ENCODE measurements around the gene FAM120B.

FAM120B gene, protein sequence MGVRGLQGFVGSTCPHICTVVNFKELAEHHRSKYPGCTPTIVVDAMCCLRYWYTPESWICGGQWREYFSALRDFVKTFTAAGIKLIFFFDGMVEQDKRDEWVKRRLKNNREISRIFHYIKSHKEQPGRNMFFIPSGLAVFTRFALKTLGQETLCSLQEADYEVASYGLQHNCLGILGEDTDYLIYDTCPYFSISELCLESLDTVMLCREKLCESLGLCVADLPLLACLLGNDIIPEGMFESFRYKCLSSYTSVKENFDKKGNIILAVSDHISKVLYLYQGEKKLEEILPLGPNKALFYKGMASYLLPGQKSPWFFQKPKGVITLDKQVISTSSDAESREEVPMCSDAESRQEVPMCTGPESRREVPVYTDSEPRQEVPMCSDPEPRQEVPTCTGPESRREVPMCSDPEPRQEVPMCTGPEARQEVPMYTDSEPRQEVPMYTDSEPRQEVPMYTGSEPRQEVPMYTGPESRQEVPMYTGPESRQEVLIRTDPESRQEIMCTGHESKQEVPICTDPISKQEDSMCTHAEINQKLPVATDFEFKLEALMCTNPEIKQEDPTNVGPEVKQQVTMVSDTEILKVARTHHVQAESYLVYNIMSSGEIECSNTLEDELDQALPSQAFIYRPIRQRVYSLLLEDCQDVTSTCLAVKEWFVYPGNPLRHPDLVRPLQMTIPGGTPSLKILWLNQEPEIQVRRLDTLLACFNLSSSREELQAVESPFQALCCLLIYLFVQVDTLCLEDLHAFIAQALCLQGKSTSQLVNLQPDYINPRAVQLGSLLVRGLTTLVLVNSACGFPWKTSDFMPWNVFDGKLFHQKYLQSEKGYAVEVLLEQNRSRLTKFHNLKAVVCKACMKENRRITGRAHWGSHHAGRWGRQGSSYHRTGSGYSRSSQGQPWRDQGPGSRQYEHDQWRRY

DNA sequence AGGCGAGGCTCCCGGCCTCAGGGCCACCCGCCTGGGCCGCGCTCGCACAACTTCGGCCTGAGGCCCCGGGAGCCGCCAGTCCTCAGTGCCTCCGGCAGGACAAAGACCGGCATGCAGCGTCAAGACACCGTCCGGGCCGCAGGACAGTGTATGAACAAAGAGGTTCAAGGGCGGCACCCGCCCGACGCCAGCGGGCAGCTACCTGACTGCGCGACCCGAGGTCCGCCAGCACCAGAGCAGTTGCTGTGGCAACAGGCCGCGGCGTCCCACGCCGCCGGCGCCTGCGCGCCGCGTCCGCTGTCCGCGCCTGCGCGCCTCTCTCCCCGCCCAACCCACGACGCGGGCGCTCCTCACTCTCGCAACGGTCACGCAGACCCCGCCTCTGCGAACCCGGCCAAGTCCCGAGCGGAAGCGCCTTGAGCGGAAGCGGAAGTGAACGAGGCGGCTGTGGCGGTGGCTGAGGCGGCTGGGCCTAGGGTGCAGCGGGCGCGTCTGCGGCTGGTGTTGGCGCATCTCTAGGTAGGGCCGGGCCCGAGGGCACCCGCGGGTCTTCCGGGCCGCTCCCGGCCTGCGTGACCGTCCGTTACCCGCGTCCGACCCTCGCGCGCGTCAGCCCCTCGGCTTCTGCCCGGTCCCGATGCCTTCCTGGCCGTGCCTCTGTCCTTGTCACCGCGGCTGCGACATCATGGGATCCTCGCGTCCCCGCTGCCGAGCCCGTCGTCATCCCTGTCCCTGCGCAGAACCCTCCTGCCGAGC lies at the start of gene FAM120B:
FAM120B (plus strand) TSS at position 435 of the 756 bp plus-strand sequence. CDS start 10,633 bp downstream, outside the sequence.
- peak within 1 kb of the TSS; percentile 89 for H3K4me3 ChIP-seq (ENCODE audit: control insufficient read depth, low read depth, low read length)
- DNase-seq (ENCODE audit: low read depth): peak; percentile 71
- TF ChIP-seq, protein P1, sequence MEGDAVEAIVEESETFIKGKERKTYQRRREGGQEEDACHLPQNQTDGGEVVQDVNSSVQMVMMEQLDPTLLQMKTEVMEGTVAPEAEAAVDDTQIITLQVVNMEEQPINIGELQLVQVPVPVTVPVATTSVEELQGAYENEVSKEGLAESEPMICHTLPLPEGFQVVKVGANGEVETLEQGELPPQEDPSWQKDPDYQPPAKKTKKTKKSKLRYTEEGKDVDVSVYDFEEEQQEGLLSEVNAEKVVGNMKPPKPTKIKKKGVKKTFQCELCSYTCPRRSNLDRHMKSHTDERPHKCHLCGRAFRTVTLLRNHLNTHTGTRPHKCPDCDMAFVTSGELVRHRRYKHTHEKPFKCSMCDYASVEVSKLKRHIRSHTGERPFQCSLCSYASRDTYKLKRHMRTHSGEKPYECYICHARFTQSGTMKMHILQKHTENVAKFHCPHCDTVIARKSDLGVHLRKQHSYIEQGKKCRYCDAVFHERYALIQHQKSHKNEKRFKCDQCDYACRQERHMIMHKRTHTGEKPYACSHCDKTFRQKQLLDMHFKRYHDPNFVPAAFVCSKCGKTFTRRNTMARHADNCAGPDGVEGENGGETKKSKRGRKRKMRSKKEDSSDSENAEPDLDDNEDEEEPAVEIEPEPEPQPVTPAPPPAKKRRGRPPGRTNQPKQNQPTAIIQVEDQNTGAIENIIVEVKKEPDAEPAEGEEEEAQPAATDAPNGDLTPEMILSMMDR (IDR thresholded peaks at IDR 0.05; ENCODE audit: control insufficient read depth, insufficient read depth, low read depth, low read length, missing control alignments): no peak

DNA sequence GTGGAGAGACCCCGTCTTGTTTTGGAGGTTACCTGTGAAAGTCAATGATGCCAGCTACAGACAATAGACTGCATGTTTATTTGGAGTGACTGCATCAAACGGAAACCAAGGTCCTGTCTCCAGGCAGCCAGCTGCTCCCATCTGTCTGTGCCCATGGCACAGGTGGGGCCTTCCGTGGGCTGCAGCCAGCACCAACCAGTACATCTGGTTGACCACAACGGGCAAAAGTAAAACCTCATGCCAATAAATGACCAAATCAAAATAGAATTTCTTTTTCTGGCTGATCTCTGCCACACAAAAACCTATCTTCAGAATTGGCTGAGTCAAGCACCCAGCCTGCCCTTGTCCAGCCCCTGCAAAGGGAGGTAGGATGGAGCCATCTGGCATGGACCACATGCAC lies 49.2 kb upstream of the FAM120B start:
- TF ChIP-seq, protein P1 (IDR thresholded peaks at IDR 0.05; ENCODE audit: control insufficient read depth, insufficient read depth, low read depth, low read length, missing control alignments): no peak
- H3K4me3 ChIP-seq (ENCODE audit: control insufficient read depth, low read depth, low read length): no peak overlapping the region
- DNase-seq (ENCODE audit: low read depth): no peak

DNA sequence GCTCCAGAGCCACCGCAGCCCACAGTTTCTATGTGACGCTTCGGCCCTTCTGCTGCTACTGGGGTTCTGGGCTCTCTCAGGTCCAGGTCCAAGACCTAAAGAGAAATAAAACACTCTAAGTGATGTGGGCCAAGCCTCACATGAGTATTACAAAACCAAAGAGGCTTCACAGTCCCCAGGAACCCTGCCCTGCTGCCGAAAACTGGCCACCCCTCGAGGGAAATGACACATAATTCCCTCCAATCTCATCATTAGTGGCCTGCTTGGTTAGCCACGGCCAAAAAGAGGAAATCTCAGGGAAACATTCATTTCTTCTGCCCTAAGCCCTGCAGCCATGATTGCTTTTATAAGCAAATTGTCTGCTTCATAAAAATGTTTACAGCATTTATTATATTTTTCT lies 48.2 kb upstream of the FAM120B start:
- H3K4me3 ChIP-seq (ENCODE audit: control insufficient read depth, low read depth, low read length): no peak overlapping the region
- TF ChIP-seq, protein P1 (IDR thresholded peaks at IDR 0.05; ENCODE audit: control insufficient read depth, insufficient read depth, low read depth, low read length, missing control alignments): no peak
- DNase-seq (ENCODE audit: low read depth): no peak

DNA sequence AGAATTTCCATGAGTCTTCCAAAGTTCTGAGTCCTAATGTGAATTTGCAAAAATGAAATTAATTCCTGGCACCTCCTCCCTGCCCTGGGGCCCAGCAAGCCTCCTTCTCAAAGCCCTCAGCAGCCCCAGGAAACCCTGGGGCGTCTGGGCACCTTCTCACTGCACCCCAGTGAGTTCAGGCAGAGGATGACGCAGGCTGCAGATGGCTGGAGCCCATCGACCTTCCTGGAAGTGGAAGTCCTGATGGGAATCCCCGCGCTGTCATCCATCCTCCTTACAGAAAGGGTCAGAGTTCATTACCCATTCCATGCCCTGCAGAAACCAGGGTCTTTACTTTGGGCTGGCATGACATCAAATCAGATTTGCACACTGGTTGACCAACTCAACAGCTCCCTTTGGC lies 47.3 kb upstream of the FAM120B start:
- no peak for DNase-seq (ENCODE audit: low read depth)
- TF ChIP-seq, protein P1 (IDR thresholded peaks at IDR 0.05; ENCODE audit: control insufficient read depth, insufficient read depth, low read depth, low read length, missing control alignments): no peak
- no peak overlapping the region for H3K4me3 ChIP-seq (ENCODE audit: control insufficient read depth, low read depth, low read length)

DNA sequence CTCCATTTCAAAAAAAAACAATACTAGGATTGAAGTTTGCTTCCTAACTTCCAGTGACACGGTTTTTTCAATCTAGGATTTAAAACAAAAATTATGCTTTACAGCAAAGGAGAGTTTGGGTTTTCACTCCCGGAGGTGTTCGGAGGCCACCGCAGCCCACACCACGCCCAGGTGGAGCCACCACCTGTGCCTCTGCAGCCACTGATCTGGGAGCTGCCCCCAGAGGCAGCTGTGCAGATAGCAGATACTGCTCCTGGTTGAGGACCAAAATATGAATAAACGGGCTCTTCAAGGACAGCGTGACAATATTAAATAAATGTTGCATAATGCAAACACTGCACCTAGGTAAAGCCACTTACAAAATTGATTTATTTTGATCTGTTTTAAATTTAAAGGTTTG lies 45.9 kb upstream of the FAM120B start:
- TF ChIP-seq, protein P1 (IDR thresholded peaks at IDR 0.05; ENCODE audit: control insufficient read depth, insufficient read depth, low read depth, low read length, missing control alignments): no peak
- H3K4me3 ChIP-seq (ENCODE audit: control insufficient read depth, low read depth, low read length): no peak overlapping the region
- DNase-seq (ENCODE audit: low read depth): no peak
